ENCODE measurements around the gene CTSD. TPM values are rescaled to one million over a fixed set of nuclear protein-coding genes. Genes with fewer than 3 reads are reported as not detected.

CTSD gene
- total RNA-seq, 1 donor from 2014 or later: 949 TPM

Other genes starting within 250 kb of the CTSD start
- 6.9 to 12.6 TPM (median 12.1 TPM) in 3 replicates for gene DUSP8, start 191.7 kb downstream of the CTSD start, total RNA-seq
- not detected in 3 replicates for gene KRTAP5-1, start 178.6 kb downstream of the CTSD start, total RNA-seq
- not detected in 3 replicates for gene KRTAP5-2, start 165.6 kb downstream of the CTSD start, total RNA-seq
- not detected in 3 replicates for gene KRTAP5-3, start 155.5 kb downstream of the CTSD start, total RNA-seq
- not detected in 3 replicates for gene KRTAP5-4, start 141.8 kb downstream of the CTSD start, total RNA-seq
- not detected in 3 replicates for gene KRTAP5-5, start 134.2 kb downstream of the CTSD start, total RNA-seq
- not detected in 3 replicates for gene KRTAP5-6, start 66.7 kb downstream of the CTSD start, total RNA-seq
- 39.8 to 159 TPM (median 41.2 TPM) in 3 replicates for gene IFITM10, start 13.3 kb downstream of the CTSD start, total RNA-seq
- 7.1 to 20.4 TPM (median 7.3 TPM) in 3 replicates for gene SYT8, start 71.1 kb upstream of the CTSD start, total RNA-seq
- 1.3 to 3.2 TPM (median 1.4 TPM) in 3 replicates for gene TNNI2, start 75.1 kb upstream of the CTSD start, total RNA-seq
- 7.2 to 27.5 TPM (median 7.4 TPM) in 3 replicates for gene LSP1, start 89.2 kb upstream of the CTSD start, total RNA-seq
- not detected in 3 replicates for gene PRR33, start 128.0 kb upstream of the CTSD start, total RNA-seq
- 0.51 to 1.3 TPM in 2 of 3 replicates, not detected in the other for gene TNNT3, start 155.8 kb upstream of the CTSD start, total RNA-seq
- gene MRPL23, start 183.4 kb upstream of the CTSD start, total RNA-seq: 22.8 to 33.0 TPM (median 29.8 TPM) in 3 replicates
- 2,704 to 5,485 TPM (median 2,760 TPM) in 3 replicates for gene H19, start 233.9 kb upstream of the CTSD start, total RNA-seq